Naive B cell (primary cell): Measurements from ENCODE around the gene PRF1. TPM values are rescaled to one million over a fixed set of nuclear protein-coding genes. Genes with fewer than 3 reads are reported as not detected.

Source experiments
- ATAC-seq, 2 donors: fragments of 150-1000 bp; cut with Tn5 transposase; 2 replicates each; pipeline ENCODE4 v1.10.0; 2021; ENCODE audit warnings: low read depth in 2 of 2, mild to moderate bottlenecking in 2 of 2, moderate library complexity in 2 of 2
- DNase-seq: peaks from one replicate; pipeline ENCODE4 v3.0.0; 2022
- H3K27ac Mint-ChIP-seq, 6 donors: one replicate each; pipeline ENCODE4 v1.8.0; 2020 to 2022; ENCODE audit warnings: mild to moderate bottlenecking in 6 of 6, mixed read lengths in 6 of 6, moderate library complexity in 5 of 6, inconsistent platforms in 2 of 6
- H3K27me3 Mint-ChIP-seq, 3 donors: one replicate each; pipeline ENCODE4 v1.8.0; 2021 to 2022; ENCODE audit warnings: mixed read lengths in 3 of 3, mild to moderate bottlenecking in 1 of 3
- H3K36me3 Mint-ChIP-seq, 2 donors: one replicate each; pipeline ENCODE4 v1.8.0; 2020 to 2022; ENCODE audit warnings: mixed read lengths in 2 of 2, inconsistent platforms in 1 of 2, mild to moderate bottlenecking in 1 of 2
- H3K4me1 Mint-ChIP-seq, 3 donors: one replicate each; pipeline ENCODE4 v1.8.0; 2020 to 2022; ENCODE audit warnings: mixed read lengths in 3 of 3, inconsistent platforms in 1 of 3, mild to moderate bottlenecking in 1 of 3, moderate library complexity in 1 of 3
- H3K4me3 Mint-ChIP-seq, 8 donors: one replicate each; pipeline ENCODE4 v1.8.0; 2020 to 2022; ENCODE audit warnings: mild to moderate bottlenecking in 8 of 8, mixed read lengths in 8 of 8, moderate library complexity in 8 of 8, inconsistent platforms in 2 of 8
- H3K9me3 Mint-ChIP-seq, 7 donors: one replicate each; pipeline ENCODE4 v1.8.0; 2020 to 2022; ENCODE audit warnings: mixed read lengths in 7 of 7, mild to moderate bottlenecking in 5 of 7, inconsistent platforms in 2 of 7, moderate library complexity in 1 of 7
- polyA plus RNA-seq, 6 donors: library from polyadenylated mRNA; unstranded; fragments of 300-500 nt; fragmentation: Illumina TruSeq; gene quantifications; one replicate each; pipeline ENCODE4 v1.2.3, GENCODE V29; 2021; ENCODE audit warnings: low read depth in 6 of 6

Gene PRF1
- polyA plus RNA-seq, 6 donors from 2014 or later = 1.2 to 9.3 (median 3.7) TPM

- no peaks in the 10 kb centered on the region for H3K9me3 Mint-ChIP-seq
- no peak for DNase-seq
- peaks cover 0 to under 1% of the 10 kb centered on the region in 2 donors for H3K36me3 Mint-ChIP-seq
- no peak overlapping the region for H3K27ac Mint-ChIP-seq
- ATAC-seq = no peak
- H3K4me1 Mint-ChIP-seq = peaks cover 9 to 18% (median 12%) of the 10 kb centered on the region in 3 donors
- H3K4me3 Mint-ChIP-seq = peak overlapping the region in 1 of 8 donors; percentile 60
- no peaks in the 10 kb centered on the region for H3K27me3 Mint-ChIP-seq
Measured at GRCh38 chr10:70564113-70564725, 38.3 kb downstream of the PRF1 start.

DNA sequence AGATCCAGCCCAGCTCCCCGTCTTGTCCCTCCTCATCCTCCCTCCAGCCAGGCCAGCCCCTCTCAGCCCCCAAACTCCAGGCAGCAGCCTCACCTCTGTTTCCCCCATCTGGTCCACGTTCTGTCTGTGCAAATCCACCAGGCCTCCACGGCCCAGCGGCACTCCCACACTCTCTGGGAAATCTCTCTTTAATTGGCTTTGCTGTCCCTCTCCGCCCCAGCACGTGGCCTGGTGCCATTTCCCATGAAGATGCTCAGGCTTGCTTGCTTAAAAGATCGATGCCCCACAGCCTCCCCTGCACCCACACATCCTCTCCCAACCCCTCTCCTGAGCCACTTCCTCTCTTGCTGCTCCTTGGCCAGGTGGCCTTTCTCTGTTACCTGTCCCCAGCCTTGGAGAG is 39.3 kb downstream of the PRF1 start:
- ATAC-seq (no peak), DNase-seq (no peak)
- Mint-ChIP-seq H3K9me3 (no peaks in the 10 kb centered on the region), H3K27me3 (peaks cover 0 to 2% (median 0%) of the 10 kb centered on the region in 3 donors), H3K27ac (no peak overlapping the region), H3K4me1 (peaks cover 16 to 26% (median 22%) of the 10 kb centered on the region in 3 donors), H3K36me3 (no peaks in the 10 kb centered on the region), H3K4me3 (no peak overlapping the region)

GRCh38 chr10:70562036-70562755 is 40.3 kb downstream of the PRF1 start:
- Mint-ChIP-seq H3K36me3 (no peaks in the 10 kb centered on the region), H3K4me3 (no peak overlapping the region), H3K4me1 (peaks cover 16 to 30% (median 28%) of the 10 kb centered on the region in 3 donors), H3K27ac (peak overlapping the region in 1 of 6 donors; percentile 26), H3K27me3 (peaks cover 0 to 5% (median 0%) of the 10 kb centered on the region in 3 donors), H3K9me3 (no peaks in the 10 kb centered on the region)
- no peak for DNase-seq
- no peak for ATAC-seq

DNA sequence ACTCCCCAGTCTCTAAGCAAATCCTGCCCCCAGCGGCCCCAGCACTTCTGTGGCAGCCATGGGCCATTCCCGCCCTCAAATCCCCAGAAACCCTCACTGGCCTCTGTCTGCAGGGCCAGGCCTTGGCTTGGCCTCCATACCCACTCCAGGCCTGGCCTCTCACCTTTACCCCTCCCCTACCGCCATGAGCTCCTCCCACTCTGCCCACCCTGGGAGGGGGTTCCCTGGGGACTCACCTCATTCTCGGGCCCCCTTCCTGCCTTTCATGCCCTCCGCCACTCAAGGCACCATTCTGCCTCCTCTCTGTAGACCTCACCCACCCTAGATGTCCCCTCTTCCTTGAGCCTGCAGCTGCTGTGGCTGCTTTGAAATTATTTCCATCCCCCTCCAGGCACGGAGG is 41.0 kb downstream of the PRF1 start:
- H3K4me1 Mint-ChIP-seq = peaks cover 16 to 28% (median 26%) of the 10 kb centered on the region in 3 donors
- peak overlapping the region in 1 of 6 donors; percentile 26 for H3K27ac Mint-ChIP-seq
- DNase-seq (no peak), ATAC-seq (no peak)
- no peaks in the 10 kb centered on the region for H3K9me3 Mint-ChIP-seq
- H3K36me3 Mint-ChIP-seq = no peaks in the 10 kb centered on the region
- H3K4me3 Mint-ChIP-seq = no peak overlapping the region
- H3K27me3 Mint-ChIP-seq = peaks cover 0 to 5% (median 0%) of the 10 kb centered on the region in 3 donors

- Mint-ChIP-seq H3K4me3 (no peak overlapping the region), H3K27me3 (peaks cover 0 to 5% (median 0%) of the 10 kb centered on the region in 3 donors), H3K9me3 (no peaks in the 10 kb centered on the region), H3K4me1 (peaks cover 16 to 28% (median 26%) of the 10 kb centered on the region in 3 donors), H3K36me3 (no peaks in the 10 kb centered on the region), H3K27ac (peak overlapping the region in 1 of 6 donors; percentile 26)
- DNase-seq (no peak), ATAC-seq (no peak)
Measured at GRCh38 chr10:70561070-70561469, 41.5 kb downstream of the PRF1 start.

GRCh38 chr10:70560511-70560941 is 42.0 kb downstream of the PRF1 start:
- no peak overlapping the region for H3K4me3 Mint-ChIP-seq
- no peaks in the 10 kb centered on the region for H3K9me3 Mint-ChIP-seq
- DNase-seq (no peak), ATAC-seq (peak in 1 of 2 donors; percentile 28)
- peaks cover 15 to 26% (median 26%) of the 10 kb centered on the region in 3 donors for H3K4me1 Mint-ChIP-seq
- no peak overlapping the region for H3K27ac Mint-ChIP-seq
- H3K27me3 Mint-ChIP-seq = peaks cover 0 to 5% (median 0%) of the 10 kb centered on the region in 3 donors
- no peaks in the 10 kb centered on the region for H3K36me3 Mint-ChIP-seq

DNA sequence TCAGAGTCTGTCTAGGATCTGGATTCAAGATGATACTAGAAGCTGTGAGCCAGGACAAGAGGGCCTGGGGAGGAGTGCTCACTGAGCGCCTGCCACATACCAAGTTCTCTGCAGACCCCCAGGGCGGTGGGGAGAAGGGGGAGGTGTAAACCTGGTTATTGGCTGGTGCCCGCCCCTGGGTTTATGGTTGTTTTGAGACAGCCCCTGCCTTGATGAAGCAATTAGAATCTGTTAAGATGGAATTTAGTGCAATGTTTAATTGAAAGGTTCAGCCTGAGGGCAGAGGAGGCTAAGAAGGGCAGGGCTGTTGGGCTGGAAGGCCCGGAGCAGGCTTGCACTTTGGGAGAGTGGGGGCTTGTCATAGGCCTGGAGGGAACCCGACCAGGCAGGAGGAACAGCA is 42.7 kb downstream of the PRF1 start:
- Mint-ChIP-seq H3K36me3 (no peaks in the 10 kb centered on the region), H3K4me3 (no peak overlapping the region), H3K27me3 (peaks cover 0 to 5% (median 0%) of the 10 kb centered on the region in 3 donors), H3K9me3 (no peaks in the 10 kb centered on the region), H3K27ac (peak overlapping the region in 2 of 6 donors; percentile 84 to 89), H3K4me1 (peaks cover 11 to 21% (median 20%) of the 10 kb centered on the region in 3 donors)
- DNase-seq (no peak), ATAC-seq (no peak)

GRCh38 chr10:70558871-70559810 is 43.4 kb downstream of the PRF1 start:
- Mint-ChIP-seq H3K9me3 (no peaks in the 10 kb centered on the region), H3K27me3 (peaks cover 0 to 5% (median 0%) of the 10 kb centered on the region in 3 donors), H3K36me3 (no peaks in the 10 kb centered on the region), H3K4me1 (peaks cover 11 to 20% (median 19%) of the 10 kb centered on the region in 3 donors), H3K27ac (peak overlapping the region in 3 of 6 donors; percentile 74 to 90 (median 89)), H3K4me3 (peak overlapping the region in 5 of 8 donors; percentile 3 to 47 (median 30))
- ATAC-seq (peak; percentile 42 to 64), DNase-seq (no peak)

DNA sequence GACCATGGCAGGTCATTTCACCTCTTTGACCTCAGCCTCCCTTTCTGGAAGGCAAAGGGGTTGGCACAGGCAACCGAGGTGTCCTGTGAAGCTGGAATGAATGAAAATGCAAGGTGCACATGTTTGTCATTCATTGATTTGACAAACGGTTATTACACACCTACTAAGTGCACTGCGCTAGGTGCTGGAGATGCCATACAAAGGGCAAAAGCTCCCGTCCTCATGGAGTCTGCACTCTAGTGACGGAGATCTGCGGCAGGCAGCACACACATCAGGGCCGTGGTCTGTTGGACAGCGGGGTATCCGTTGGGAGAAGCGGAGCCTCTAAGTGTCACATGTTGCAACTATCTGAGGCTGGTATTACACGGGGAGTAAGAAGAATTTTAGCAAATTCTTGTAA is 44.2 kb downstream of the PRF1 start:
- H3K4me3 Mint-ChIP-seq = no peak overlapping the region
- peaks cover 11 to 20% (median 17%) of the 10 kb centered on the region in 3 donors for H3K4me1 Mint-ChIP-seq

GRCh38 chr10:70557876-70558275 is 44.7 kb downstream of the PRF1 start:
- ATAC-seq (no peak), DNase-seq (no peak)
- Mint-ChIP-seq H3K4me3 (no peak overlapping the region), H3K36me3 (peaks cover 0 to 4% of the 10 kb centered on the region in 2 donors), H3K9me3 (no peaks in the 10 kb centered on the region), H3K27ac (peak overlapping the region in 2 of 6 donors; percentile 71 to 88), H3K4me1 (peaks cover 11 to 20% (median 15%) of the 10 kb centered on the region in 3 donors), H3K27me3 (peaks cover 0 to 5% (median 0%) of the 10 kb centered on the region in 3 donors)

More for the DNA sequence above, 44.2 kb downstream of the PRF1 start:
- Mint-ChIP-seq H3K9me3 (no peaks in the 10 kb centered on the region), H3K36me3 (no peaks in the 10 kb centered on the region), H3K27me3 (peaks cover 0 to 5% (median 0%) of the 10 kb centered on the region in 3 donors), H3K27ac (peak overlapping the region in 2 of 6 donors; percentile 71 to 88)
- DNase-seq (no peak), ATAC-seq (no peak)

DNA sequence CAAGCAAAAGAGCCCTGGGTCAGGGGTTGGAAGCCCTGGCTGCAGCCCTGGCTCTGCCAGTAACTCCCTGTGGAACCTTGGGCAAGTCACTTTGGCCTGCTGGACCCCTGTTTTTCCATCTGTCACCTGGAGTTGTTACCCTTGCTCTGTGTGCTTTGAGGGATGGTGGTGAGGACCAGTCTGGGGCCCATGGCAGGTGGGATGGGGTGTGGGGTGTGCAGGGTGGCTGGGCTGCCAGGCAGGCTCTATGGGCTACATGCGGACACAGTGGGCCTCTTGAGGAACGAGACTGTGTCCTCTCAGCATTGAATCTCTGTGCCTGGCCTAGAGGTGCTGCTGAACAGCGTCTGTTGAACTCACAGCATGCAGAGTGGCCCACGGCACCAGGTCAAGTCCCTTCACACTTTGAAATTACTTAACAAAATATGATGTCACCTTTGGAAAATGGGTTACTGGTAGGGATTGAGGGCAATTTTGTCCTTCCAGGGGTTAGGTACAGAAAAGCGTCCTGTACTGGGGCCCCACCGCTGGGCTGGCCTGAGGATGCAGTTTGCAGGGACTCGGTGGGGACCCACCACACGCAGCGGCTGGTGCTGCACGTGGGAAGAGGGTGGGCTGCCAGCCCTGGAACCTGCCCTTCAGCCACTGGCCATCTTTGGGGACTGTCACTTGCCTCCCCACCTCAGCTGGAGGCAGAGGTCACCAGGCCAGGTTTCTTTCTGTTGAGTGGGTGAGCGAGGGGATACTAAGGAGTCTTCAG is 45.3 kb downstream of the PRF1 start:
- H3K27me3 Mint-ChIP-seq = peaks cover 0 to 5% (median 0%) of the 10 kb centered on the region in 3 donors
- H3K9me3 Mint-ChIP-seq = no peaks in the 10 kb centered on the region
- DNase-seq (no peak), ATAC-seq (no peak)
- no peak overlapping the region for H3K4me3 Mint-ChIP-seq
- H3K36me3 Mint-ChIP-seq = peaks cover 0 to 10% of the 10 kb centered on the region in 2 donors
- peaks cover 11 to 20% (median 15%) of the 10 kb centered on the region in 3 donors for H3K4me1 Mint-ChIP-seq
- H3K27ac Mint-ChIP-seq = no peak overlapping the region

GRCh38 chr10:70555371-70555770 is 47.2 kb downstream of the PRF1 start:
- DNase-seq = no peak
- Mint-ChIP-seq H3K36me3 (peaks cover 0 to 13% of the 10 kb centered on the region in 2 donors), H3K4me3 (no peak overlapping the region), H3K27ac (no peak overlapping the region), H3K9me3 (no peaks in the 10 kb centered on the region), H3K4me1 (peaks cover 11 to 20% (median 15%) of the 10 kb centered on the region in 3 donors), H3K27me3 (peaks cover 0 to 5% (median 0%) of the 10 kb centered on the region in 3 donors)
- no peak for ATAC-seq
